HG03442 (cell line): ENCODE measurements around the gene KHDRBS2.
"Not testable (repeated sequence)": the region's sequence is repeated elsewhere in the genome, so short reads cannot be mapped to it uniquely, and the experiment has no call there.

ENCODE experiments used
- ATAC-seq: cut with Tn5 transposase; IDR thresholded peaks from one replicate; pipeline ENCODE4 v1.9.1; 2021; ENCODE audit warnings: mild to moderate bottlenecking, moderate library complexity; ENCODE audit not compliant: unreplicated experiment

Gene KHDRBS2

DNA sequence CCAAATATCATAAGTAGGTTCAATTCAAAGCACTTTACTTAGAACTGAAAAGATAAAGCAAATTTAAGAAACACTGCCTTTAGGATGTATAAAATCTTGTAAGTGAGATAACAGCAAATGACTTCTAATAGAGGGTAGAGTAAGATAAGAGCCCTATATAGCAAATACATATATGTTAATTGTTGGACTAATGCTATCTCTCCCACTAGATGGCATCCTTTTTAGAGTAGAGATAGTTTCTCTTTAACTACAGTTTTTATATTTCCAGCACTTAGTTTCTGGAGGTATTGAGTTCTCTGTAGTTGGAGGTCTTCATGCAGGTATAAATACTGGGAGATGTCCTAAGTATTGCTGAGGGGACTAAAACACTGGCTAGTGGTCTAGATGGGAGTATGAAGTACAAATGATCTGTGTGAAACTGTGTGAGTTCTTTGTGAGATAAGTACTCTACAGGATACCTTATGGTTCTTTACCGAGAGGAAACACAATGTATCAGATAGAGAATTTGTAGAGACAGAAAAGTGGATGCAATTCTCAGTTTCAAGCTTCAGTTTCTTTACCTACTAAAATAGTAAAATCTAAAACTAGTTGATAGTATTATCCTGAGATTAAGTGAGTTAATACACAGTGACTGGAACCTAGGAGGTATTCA is 399.3 kb downstream of the KHDRBS2 start:
- ATAC-seq: no peak

- ATAC-seq: no peak
These were observed 416.2 kb downstream of the KHDRBS2 start for GRCh38 chr6:61869632-61870400.

DNA sequence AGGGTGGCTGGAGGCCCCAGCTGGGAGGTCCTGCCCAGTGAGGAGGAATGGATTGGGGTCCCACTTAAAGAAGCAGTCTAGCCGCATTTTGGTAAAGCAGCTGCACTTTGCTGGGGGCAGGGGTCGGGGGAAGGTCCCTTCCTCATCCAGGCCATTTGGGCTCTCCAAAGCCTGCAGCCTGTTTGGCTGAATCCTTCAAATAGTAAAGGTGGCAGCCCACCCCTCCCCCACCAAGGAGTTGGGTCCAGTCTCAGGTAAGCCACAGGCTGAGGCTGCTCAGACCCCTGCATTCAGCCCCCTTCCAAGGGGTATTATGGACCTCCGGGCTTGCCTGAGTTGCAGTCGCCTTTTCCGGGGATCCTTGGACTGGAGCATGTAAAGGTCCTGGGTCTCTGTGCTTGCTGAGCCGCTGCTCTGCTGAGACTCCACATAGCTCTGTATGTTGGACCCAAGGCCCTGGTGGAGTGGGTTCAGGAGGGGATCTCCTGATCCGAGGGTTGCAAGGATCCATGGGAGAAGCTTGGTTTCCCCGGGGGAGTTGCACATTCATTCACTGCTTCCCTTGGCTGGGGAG is 417.4 kb downstream of the KHDRBS2 start:
- ATAC-seq: no peak

- ATAC-seq: no peak
These were observed 418.4 kb downstream of the KHDRBS2 start for GRCh38 chr6:61867635-61868034.

GRCh38 chr6:61857541-61857940 is 428.5 kb downstream of the KHDRBS2 start:
- ATAC-seq: no peak

GRCh38 chr6:61841958-61842357 is 444.1 kb downstream of the KHDRBS2 start:
- ATAC-seq: no peak

DNA sequence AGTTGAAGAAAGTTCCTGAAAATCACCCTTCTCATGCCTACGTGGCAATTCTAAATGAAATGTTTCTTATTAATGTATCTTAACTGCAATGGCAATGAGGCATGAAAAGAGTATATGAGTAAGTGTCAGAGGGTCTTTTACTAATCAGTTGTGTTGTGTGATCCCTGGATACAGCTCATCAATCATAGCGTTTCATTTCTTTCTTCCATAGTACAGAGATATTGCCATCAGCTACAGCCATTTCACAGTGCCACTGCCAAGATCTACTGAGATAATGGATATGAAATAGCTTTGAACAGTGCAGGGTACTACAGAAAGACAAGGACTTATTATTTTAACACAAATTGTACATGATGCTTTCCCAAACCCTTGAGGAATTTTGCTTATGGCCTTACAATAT is 450.8 kb downstream of the KHDRBS2 start:
- no peak for ATAC-seq

DNA sequence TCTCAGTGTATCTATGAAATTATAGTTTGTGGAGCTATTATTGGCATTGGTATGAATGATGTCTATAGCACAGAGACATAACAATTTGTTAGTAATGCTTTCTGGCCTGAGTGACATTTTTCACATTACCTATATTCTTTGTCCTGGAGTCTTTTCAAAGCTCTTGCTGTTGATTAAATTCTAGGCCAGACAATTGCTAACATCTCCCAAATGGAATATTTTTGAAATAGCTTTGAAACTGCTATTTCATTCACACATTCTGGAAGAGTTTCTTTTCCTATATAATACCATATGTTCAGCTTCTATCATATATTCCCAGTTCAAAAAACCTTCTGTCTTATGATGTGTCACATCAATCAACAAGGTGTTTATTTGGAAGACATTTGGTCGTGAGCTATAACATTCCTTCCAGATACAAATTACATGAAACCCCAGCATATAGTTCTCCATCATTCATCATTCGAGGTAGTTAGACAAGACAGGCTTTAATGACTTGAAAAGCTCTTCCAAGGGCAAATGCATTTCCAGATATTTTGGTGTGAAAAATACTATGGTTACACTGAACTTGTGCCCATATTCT is 452.8 kb downstream of the KHDRBS2 start:
- no peak for ATAC-seq

- no peak for ATAC-seq
These were observed 468.3 kb downstream of the KHDRBS2 start for GRCh38 chr6:61817716-61818115.

DNA sequence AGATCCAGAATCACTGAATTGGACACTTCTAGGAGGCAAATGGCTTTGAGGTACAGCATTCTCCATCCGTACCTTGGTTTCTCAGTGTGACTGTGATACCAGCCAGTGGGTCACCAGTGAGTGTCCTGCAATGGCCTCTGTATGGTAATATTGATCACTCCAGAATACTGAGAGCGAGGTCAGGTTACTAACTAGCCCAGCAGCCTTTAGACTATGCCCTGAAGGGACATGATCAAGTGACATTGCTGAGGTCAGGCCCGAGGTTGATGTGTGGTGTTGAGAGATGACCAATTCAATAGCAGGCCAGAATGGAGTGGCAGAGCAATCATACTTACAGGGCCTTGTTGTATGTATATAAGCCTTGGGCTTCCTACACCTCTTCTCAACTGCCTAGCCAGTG is 476.0 kb downstream of the KHDRBS2 start:
- no peak for ATAC-seq

DNA sequence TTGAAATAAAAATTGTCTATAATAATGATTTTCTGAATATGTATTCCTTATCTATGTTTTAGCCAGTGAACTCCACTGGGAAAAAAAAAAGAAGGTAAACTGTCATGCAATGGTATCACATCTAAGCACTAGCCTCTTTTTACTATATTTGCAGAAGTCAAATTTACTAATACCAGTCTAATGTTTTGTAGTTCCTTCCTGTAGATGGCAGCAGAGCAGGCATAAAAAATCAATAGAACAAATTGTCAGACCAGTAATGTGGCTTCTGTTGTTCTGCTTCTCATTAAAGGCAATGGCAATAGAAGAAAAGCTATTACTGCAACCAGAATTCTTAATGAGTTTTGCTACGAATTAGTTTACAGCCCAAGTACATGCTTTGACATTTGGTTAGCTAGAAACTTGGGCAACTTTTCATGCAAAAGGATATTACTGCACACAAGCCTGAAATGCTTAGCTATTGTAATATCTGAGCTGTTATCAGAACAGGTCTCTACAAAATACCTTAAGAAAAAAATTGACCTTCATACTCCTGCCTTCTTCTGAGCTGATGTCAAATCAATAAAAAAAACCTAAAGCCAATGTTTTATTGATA is 476.9 kb downstream of the KHDRBS2 start:
- ATAC-seq: peak; percentile 72

- ATAC-seq: no peak
These were observed 498.0 kb downstream of the KHDRBS2 start for GRCh38 chr6:61787998-61788397.

GRCh38 chr6:61769446-61769845 is 516.6 kb downstream of the KHDRBS2 start:
- not testable (repeated sequence) for ATAC-seq

DNA sequence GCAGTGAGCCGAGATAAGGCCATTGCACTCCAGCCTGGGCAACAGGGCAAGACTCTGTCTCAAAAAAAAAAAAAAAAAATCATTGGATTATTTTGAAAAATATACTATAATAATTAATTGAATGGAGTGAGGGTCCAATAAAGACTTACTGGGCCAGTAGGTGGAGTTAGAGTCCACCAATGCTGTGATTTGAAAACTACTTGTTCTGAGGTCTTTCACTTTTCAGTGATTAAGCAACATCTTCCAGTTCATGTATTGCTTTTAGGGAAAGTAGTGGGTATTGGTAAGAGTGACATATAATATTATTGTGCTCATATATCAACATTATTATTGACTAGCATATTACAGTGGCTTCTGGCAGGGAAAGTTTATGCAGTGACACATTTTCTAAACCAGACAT is 530.3 kb downstream of the KHDRBS2 start:
- no peak for ATAC-seq

DNA sequence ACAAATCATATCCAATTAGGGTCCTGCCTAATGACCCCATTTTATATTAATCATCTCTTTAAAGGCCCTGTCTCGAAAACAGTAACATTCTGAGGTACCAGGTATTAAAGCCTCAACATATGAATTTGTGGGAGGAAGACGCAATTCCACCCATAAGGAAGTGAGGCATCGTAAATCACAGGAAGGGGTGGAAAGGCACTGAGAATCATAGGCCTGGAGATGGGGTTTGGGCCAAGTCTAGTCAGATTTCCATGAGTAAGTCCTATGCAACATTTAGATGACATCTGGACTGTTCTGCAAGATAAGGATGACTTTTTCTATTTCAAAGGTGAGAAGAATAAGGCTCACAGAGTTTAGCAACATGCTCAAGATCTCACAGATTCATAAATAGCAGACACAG is 534.0 kb downstream of the KHDRBS2 start:
- no peak for ATAC-seq

DNA sequence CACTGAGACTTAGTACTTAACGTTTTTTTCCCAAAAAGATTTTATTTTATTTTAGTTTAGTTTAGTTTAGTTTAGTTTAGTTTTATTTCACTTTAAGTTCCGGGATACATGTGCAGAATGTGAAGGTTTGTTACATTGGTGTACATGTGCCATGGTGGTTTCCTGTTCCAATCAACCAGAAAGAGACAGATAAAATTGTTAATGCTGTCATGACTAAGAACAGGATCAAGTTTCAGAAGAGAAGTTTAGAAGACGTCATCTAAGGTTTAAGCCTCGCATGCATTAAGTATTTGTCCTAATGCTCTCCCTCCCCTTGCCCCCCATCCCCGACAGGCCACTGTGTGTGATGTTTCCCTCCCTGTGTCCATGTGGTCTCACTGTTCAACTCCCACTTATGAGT is 540.0 kb downstream of the KHDRBS2 start:
- no peak for ATAC-seq

GRCh38 chr6:61711849-61712248 is 574.2 kb downstream of the KHDRBS2 start:
- ATAC-seq: no peak

- ATAC-seq: no peak
These were observed 597.9 kb downstream of the KHDRBS2 start for GRCh38 chr6:61688165-61688564.

- no peak for ATAC-seq
These were observed 603.5 kb downstream of the KHDRBS2 start for GRCh38 chr6:61682562-61682961.

DNA sequence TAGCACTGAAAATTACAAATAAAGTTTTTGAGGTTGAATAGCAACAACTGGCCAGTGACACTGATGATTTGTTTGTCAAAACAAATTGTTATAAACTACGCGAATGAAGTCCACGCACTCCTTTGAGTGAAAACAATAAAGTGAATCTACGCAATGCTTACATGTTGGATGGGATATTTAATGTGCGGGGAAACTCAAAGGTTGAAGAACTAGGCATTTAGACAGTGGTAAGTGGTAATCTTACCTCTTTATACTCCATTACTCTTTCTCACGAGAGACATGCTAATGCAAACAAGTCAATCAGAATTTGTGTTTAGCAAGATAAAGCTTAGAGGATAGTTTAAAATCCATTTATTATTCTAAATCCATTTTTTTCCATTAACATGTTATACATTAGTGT is 606.4 kb downstream of the KHDRBS2 start:
- ATAC-seq: no peak

DNA sequence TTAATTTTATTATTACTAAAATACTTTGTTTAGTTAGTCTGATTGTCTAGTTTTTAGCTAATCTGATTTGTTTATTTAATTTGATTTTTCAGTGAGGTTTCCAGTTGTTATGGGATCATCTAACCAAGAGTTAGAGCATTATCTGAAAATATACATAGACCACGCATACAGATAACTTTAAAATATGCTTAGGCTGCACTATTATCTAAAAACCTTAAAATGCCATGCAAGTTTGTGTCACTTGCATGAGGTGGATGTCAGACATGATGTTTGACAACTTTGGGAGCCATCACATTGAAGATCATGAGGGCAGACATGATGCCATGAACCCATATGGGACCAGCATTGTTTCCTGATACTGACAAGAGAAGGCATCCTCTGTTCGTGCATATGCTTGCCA is 610.3 kb downstream of the KHDRBS2 start:
- no peak for ATAC-seq

DNA sequence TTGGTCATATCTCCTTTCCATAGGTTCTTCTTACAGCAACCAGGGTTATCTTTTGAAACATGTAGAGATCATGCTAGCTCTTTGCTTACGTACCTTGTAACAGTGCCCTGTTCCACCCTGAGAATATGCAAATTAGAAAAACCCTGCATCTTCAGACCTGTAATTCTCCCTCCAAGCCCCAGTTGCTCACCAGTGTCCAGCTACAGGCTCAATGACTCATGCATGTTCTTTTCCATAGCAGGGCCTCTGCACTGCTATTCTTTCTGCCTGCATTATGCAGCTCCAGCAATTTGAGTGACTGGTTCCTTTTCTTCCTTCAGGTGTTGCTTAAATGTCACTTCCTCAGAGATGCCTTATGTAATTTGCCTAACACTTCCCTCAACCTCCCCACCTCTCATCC is 636.2 kb downstream of the KHDRBS2 start:
- no peak for ATAC-seq
